H1 (cell line): ENCODE measurements around the gene SLC38A5. TPM values are rescaled to one million over a fixed set of nuclear protein-coding genes. Genes with fewer than 3 reads are reported as not detected.

Experiments used
- CHD7 ChIP-seq: fragments of 300-600 bp; sonication (generic); IDR thresholded peaks from 2 replicates; pipeline ENCODE4 v1.7.1; 2012; ENCODE audit warnings: low read length, moderate library complexity, mild to moderate bottlenecking, inconsistent platforms; ENCODE audit not compliant: insufficient replicate concordance
- CTBP2 ChIP-seq: IDR thresholded peaks from 2 replicates; pipeline ENCODE4 v1.7.0; 2011; ENCODE audit warnings: borderline replicate concordance, mild to moderate bottlenecking, moderate library complexity, mixed read lengths, low read length; ENCODE audit not compliant: insufficient read depth, insufficient read length
- E2F6 ChIP-seq: IDR thresholded peaks from 2 replicates; pipeline ENCODE4 v1.6.1; 2012; ENCODE audit warnings: inconsistent platforms
- EP300 ChIP-seq, 2 experiments: IDR thresholded peaks; 1 replicate in 1 of 2; 2 replicates in 1 of 2; pipeline ENCODE4 v1.6.1; 2011 to 2012; ENCODE audit warnings: low read depth in 2 of 2, low read length in 2 of 2, mild to moderate bottlenecking in 2 of 2, borderline replicate concordance in 1 of 2, inconsistent platforms in 1 of 2, moderate library complexity in 1 of 2
- KDM1A ChIP-seq: fragments of 200-600, 300-600 bp; sonication (generic); IDR thresholded peaks from 2 replicates; pipeline ENCODE4 v1.7.1; 2016; ENCODE audit warnings: mild to moderate bottlenecking, low read length, borderline replicate concordance
- PHF8 ChIP-seq: fragments of 200-600 bp; sonication (generic); conservative IDR thresholded peaks from 2 replicates; pipeline ENCODE4 v1.7.1; 2012; ENCODE audit warnings: low read depth, mild to moderate bottlenecking, inconsistent platforms, low read length, moderate library complexity
- polyA plus RNA-seq, 7 experiments: library from polyadenylated mRNA; depleted of rRNA in 3 of 7; stranded (reverse) in 5 of 7; unstranded in 2 of 7; fragments of >200 nt in 5 of 7; fragments of 200-250 nt in 2 of 7; gene quantifications; 1 replicate in 5 of 7; 2 replicates in 1 of 7; 4 replicates in 1 of 7; pipeline versions ENCODE4 v1.2.1 to v1.2.3, GENCODE V29; 2011 to 2013; ENCODE audit warnings: missing spikeins in 2 of 7, mixed read lengths in 2 of 7
- total RNA-seq: library from RNA; stranded (reverse); fragmentation: NEBNext Ultra II Directional; extraction: Animal tissue kit (Norgen Biotek cat#: 25700); gene quantifications from 2 replicates; pipeline ENCODE4 v1.2.1, GENCODE V29; 2021
- TF ChIP-seq, protein P1 (sequence below), 3 experiments: IDR thresholded peaks; 1 replicate in 2 of 3; 2 replicates in 1 of 3; pipeline versions ENCODE4 v1.5.1 to v1.6.1; 2011; ENCODE audit warnings: low read length in 3 of 3, mild to moderate bottlenecking in 3 of 3, inconsistent platforms in 2 of 3, low read depth in 1 of 3, moderate library complexity in 1 of 3; ENCODE audit not compliant: insufficient read depth in 1 of 3; ENCODE audit errors: control extremely low read depth in 1 of 3

The SLC38A5 gene
- total and polyA plus RNA-seq, 2 of the 8 experiments (the other 6 are each of a cell fraction or from before 2014, with no cell fraction given): 70.9 to 106 TPM

DNA sequence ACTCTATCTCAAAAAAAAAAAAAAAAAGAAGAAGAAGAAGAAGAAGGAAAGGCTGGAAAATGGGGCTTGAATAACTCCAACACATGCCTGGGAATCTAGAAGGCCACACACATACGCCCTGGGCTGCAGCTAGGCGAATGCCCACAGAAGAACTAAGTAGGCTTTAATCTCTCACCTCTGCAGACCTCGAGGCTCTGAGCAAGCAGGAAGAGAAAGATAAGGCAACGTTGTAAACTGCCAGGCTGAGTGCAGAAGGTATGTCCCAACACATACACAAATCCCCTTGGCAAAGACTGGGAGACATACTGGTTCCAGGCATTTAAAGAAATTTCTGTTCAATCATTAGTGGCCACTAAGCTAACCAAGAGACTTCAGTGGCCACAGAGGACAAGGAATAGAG lies 18.4 kb downstream of the SLC38A5 start (continued):
- TF ChIP-seq CHD7 (no peak), CTBP2 (no peak), PHF8 (no peak), EP300 (IDR thresholded peaks at IDR 0.05; ENCODE audit: borderline replicate concordance in 1 of 2, low read depth in 2 of 2, low read length in 2 of 2) (no peak), E2F6 (no peak), KDM1A (no peak)
- TF ChIP-seq, protein P1, sequence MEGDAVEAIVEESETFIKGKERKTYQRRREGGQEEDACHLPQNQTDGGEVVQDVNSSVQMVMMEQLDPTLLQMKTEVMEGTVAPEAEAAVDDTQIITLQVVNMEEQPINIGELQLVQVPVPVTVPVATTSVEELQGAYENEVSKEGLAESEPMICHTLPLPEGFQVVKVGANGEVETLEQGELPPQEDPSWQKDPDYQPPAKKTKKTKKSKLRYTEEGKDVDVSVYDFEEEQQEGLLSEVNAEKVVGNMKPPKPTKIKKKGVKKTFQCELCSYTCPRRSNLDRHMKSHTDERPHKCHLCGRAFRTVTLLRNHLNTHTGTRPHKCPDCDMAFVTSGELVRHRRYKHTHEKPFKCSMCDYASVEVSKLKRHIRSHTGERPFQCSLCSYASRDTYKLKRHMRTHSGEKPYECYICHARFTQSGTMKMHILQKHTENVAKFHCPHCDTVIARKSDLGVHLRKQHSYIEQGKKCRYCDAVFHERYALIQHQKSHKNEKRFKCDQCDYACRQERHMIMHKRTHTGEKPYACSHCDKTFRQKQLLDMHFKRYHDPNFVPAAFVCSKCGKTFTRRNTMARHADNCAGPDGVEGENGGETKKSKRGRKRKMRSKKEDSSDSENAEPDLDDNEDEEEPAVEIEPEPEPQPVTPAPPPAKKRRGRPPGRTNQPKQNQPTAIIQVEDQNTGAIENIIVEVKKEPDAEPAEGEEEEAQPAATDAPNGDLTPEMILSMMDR (IDR thresholded peaks at IDR 0.05; ENCODE audit: control extremely low read depth in 1 of 3, insufficient read depth in 1 of 3, low read depth in 1 of 3, low read length in 3 of 3): no peak
